Astrocyte of the hippocampus (primary cell): ENCODE measurements around the gene NDUFS6.
"Not testable (repeated sequence)": the region's sequence is repeated elsewhere in the genome, so short reads cannot be mapped to it uniquely, and the experiment has no call there.

Experiments
- DNase-seq: peaks from one replicate; pipeline ENCODE4 v3.0.0; 2011; ENCODE audit warnings: low read depth, low spot score

NDUFS6 gene

DNA sequence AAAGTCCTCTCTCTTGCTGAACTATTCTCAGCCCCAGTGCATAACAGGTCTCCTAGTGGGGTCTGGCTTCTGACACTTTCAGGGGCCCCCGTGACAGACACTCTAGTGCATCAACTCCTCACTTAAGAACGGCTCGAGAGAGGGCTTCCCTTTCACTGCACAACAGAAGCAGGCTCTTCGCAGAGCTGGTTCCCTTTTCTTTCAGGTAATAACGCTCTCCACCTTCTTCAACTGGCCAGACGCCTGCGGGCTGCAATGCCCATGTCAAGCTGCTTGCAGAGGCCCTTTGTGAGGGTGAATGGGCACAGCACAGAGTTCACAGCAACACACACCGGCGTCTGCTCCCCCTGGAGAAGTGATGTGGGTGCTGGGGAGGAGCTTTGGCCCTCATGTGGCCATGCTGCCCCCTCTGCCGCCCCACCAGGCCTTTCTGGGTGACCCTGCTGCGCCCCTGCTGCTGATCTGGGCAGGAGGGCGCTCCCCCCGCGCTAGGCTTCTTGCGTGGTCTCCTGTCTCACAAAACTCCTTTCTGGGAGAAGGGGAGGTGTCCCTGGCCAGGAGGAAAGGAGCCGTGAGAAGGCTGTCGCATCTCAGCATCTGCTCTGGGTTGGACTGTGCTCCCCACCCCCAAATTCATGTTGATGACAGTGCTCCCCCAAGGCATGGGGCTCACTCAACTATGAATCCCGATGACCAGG is 4.0 kb upstream of the NDUFS6 start:
- DNase-seq: no peak

GRCh38 chr5:1797855-1798254 is 3.4 kb upstream of the NDUFS6 start:
- no peak for DNase-seq

GRCh38 chr5:1798589-1798988 is 2.6 kb upstream of the NDUFS6 start:
- DNase-seq: not testable (repeated sequence)

DNA sequence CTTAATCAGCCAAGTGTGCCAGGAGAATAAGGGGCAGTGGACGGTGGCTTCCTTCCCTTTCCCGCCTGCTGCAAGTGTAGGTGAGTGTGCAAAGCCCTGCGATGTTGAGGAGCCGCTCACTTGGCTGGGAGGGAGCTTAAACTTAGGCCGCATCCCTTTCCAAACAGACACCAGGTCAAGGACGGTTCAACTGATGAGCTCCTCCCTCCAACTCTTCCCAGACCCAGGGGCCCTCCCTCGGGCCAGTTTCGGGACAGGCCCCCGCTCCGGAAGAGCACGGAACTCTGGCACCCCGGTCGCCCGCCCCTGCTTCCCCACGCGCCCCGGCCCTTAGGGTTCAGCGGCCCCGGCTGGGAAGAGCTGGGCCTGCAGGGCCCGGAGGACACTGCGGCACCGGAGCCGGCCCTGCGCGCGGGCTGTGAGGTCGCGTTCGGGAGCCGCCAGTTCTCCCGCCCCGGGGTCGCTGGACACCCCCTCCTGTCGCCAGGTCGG is 2.1 kb upstream of the NDUFS6 start:
- peak; percentile 41 for DNase-seq

DNA sequence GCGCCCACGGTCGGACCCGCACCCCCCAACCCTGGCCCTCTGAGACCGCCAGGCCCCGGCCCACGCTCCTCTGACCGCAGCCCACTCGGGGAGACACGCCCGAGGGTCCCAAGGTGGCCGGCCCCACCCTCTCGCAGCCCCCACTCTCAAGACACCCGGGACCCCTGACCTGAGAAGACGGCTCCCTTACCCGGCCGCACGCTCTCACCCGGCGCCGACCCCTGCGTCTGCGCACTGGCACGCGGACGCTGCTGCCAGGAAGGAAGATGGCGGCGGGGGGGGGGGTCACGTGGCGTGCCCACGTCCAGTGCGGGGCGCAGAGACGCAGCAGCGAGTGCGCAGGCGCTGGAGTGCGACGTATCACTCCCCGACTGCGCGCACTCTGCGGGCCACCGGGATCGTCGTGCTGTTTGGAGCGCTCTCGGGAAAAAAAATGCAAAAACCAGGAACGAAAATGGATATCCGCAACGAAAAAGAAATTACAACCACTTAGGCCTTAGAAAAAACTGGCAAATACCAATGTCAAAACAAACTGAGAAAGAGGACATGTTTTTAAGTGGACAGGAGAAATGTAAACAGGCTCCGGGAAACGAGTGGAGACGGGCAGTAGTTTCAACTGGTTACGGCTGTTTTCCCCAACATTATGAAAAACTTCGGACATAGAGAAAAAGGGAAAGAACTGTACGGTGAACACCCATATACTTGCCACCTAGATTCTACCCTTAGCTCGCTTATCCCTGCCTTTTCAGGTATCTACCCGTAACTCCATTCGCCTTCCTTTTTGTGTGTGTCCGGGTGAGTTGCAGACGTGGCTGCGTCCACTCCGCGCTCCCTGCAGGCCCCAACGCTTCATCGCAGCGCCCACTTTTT is 1.4 kb upstream of the NDUFS6 start, which contains the start of gene MRPL36:
MRPL36 (minus strand) TSS at position 236 of the 870 bp plus-strand sequence. CDS start 902 bp downstream, outside the sequence.
- peak; percentile 98 for DNase-seq

GRCh38 chr5:1800472-1801221 is 560 bp upstream of the NDUFS6 start:
- DNase-seq: peak; percentile 49

- peak; percentile 32 for DNase-seq
These were observed 724 bp downstream of the NDUFS6 start for GRCh38 chr5:1801967-1802295.

- DNase-seq: no peak
These were observed 2.0 kb downstream of the NDUFS6 start for GRCh38 chr5:1803192-1803591.

DNA sequence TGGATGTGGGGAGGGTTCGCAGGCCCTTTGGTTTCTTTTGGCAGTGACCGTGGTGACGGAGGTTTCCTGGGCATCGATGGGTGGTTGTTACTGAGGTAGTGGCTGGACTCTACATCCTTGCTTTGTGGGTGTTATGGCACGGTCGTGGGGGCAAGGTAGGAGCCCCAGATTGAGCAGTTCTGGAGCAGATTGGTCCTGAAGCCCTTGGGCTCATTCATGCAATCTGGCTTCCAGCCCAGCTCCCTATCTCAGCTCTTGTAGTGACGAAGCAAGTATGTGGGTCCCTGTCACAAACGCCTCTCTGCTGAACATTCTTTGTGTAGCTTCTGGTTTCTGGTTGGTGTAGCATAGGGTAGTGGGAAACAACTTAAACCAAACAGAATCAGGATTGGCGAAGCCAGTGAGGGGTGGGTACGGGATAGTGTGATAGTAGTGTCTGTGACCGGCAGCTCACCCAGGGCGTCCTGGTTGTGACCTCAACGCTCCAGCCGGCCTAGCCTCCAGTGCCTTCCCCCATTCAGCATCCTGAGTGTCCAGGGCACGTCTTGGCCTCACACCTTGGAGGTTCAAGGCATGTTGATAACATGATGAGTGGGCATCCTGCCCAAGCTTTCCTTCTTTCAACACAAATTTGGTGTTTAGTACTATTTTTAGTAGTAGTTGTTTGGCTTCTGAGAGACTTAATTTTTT is 2.9 kb downstream of the NDUFS6 start:
- no peak for DNase-seq

DNA sequence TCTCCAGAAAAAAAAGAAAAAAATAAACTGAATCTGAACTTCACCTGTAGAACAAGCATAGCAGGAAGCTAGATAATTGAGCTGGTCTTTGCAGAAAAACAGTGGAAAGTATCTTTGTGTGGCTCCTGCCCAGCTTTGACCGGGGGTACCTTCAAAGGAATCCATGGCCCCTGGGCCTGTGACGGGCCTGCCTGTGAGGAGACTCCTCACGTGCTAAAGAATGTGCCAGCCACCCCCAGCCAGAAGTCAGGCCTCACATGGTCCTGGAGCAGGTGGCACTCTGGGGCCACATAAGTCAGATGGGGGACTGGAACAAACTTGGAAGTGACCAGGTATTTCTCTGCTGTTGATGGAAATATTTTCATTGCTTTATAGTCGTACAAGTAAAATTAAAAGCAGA is 4.1 kb downstream of the NDUFS6 start:
- DNase-seq: no peak

DNA sequence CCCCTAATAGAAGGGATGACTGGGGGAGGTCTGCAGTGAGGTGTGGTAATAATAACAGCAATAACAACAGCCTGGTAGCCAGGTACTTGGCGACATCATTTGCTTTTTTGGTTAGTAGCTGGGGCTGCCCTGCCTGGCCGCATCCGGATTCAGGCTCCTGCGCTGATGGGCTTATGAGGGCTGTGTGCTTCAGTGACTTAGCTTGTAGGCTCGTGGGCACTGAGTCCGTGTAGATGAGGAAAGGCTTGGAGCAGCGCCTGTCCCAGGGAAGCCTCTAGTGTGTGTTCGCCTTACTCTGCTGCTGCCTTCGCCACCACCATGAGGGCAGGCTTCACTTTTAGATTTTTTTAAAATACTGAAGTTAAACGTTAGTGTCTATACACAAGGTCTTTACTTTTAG is 4.5 kb downstream of the NDUFS6 start:
- no peak for DNase-seq

GRCh38 chr5:1806199-1806598 is 5.0 kb downstream of the NDUFS6 start:
- DNase-seq: no peak

DNA sequence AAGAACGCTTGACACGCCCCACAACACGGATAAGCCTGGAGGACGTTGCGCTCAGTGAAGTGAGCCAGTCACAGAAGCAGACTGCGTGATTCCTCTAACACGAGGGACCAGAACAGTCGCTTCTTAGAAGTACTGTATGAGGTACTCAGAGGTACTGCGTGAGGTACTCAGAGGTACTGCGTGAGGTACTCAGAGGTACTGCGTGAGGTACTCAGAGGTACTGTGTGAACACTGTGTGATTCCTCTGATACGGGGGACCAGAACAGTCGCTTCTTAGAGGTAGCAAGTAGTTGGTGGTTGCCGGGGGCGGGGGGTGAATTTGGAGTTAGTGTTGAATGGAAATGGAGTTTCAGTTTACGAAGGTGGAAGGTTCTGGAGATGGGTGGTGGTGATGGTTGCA is 5.8 kb downstream of the NDUFS6 start:
- DNase-seq: no peak

- no peak for DNase-seq
These were observed 6.4 kb downstream of the NDUFS6 start for GRCh38 chr5:1807451-1808185.

- DNase-seq: peak; percentile 87
These were observed 7.2 kb downstream of the NDUFS6 start for GRCh38 chr5:1808439-1808838.

DNA sequence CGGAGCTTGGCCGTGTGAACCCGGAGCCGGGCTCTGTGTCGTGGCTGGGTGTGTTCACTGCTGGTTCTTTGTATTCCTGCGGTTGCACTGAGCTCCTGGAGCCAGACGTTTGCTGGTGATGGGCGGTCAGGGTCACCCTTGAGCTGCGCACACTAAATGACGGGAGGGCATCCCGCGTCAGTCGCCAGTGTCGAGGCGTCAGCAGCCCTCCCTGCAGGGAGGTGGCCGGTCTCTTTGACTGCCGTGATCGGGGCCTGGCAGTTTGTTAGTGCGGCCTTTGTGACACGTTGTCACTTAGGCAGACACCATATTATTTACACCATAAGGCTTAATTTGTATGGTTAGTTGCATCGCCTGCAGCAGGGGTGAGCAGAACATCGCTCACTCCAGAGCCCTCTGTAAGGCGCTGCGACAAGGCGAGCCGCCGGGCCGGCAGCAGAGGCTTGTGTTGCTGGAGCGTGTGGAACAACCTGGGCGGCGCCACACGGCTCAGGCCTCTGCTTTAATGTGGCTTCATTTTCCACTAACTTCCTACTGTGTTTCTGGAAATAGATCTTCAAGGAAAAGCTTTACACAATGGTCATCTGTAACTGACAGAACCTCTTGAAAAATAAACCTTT is 8.3 kb downstream of the NDUFS6 start:
- no peak for DNase-seq

- DNase-seq: no peak
These were observed 9.4 kb downstream of the NDUFS6 start for GRCh38 chr5:1810581-1811101.

DNA sequence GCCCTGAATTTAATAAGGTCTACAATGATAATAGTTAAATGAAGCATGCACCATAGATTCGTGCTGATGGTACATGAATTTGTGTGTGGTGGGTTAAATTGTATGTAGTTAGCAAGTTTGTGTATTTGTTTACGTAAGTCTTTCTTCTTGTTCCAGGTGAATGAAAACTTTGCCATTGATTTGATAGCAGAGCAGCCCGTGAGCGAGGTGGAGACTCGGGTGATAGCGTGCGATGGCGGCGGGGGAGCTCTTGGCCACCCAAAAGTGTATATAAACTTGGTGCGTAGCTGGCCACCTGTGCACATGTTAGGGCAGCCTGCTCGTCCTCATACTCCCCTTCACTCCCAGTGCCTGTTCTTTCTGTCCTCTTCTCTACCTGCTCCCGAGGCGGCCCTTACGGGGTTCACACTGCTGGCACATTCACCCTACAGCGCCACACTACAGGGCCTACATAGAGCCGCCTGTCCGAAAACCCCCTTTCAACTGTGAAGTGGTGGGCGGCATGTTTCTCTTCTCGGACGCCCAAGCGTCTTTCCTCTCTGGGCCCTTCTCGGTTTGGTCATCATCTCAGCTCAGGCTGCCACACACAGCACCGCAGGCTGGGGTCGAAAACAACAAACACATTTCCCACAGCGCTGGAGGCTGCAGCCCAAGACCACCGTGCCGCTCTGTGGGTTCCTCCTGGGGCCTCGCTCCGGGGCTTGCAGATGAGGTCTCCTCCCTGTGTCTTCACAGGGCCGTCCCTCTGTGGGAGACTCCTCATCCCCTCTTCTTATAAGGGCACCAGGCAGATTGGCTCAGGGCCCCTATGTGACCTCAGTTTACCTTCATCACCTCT is 13.2 kb downstream of the NDUFS6 start:
- no peak for DNase-seq

DNA sequence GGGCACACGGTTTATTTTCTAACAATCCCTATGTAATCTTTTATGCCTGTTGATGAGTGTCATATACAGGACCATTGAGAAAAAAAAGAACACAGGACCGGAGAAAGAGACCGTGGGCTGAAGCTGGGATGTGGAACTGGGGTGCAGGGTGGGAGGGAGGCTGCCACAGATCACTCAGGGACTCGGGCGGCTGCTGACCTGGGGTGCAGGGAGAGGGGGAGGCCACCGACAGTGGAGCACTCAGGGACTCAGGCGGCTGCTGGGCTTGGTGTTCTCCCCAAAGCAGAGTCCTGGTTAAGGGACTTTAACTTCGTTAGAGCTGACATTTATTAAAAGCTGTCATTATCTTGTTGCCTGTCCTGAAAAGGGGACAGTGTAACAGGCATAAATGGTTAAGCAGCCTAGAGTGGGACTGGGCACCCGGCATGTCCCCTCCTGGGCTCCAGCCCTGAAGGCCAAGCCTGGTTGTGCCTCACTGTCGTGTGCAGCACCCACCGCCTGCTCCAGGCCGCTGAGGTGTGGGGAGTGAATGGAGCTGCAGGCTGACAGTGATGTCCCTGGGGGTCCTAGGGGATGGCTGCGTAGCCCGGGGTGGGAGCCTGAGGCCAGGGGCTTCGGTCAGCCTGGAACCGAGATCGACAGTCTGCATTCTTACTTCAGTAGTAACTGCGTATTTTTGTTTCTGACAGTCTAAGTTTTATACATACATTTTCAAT is 14.0 kb downstream of the NDUFS6 start:
- DNase-seq: no peak
